B cell (primary cell): ENCODE results near the gene MCTP1. TPM values are rescaled to one million over a fixed set of nuclear protein-coding genes. Genes with fewer than 3 reads are reported as not detected.

Experiments
- ATAC-seq: fragments of 200-7000 bp; cut with Tn5 transposase; one replicate; pipeline ENCODE4 v1.10.0; 2021; ENCODE audit warnings: low read depth, mild to moderate bottlenecking, moderate number of reproducible peaks, moderate library complexity
- CTCF ChIA-PET: fragments of 350-600 bp; sonication (Branson Sonifier 250); formaldehyde crosslinking; loops from one replicate; lab custom pipeline; 2021; ENCODE audit warnings: antibody characterized with exemption, inconsistent platforms; lab: Charles Lee
- POLR2A ChIA-PET: fragments of 350-600 bp; sonication (Branson Sonifier 250); formaldehyde crosslinking; loops from one replicate; lab custom pipeline; 2021; ENCODE audit warnings: antibody characterized with exemption; lab: Charles Lee
- DNase-seq: peaks from one replicate; pipeline ENCODE4 v3.0.0; 2013
- H2AFZ ChIP-seq: 2 replicates; pipeline ENCODE4 v1.6.1; 2012; ENCODE audit warnings: mild to moderate bottlenecking, low read depth, low read length; ENCODE audit not compliant: insufficient read depth, poor library complexity, severe bottlenecking
- H3K27ac ChIP-seq, 2 donors: 1 replicate in 1 of 2; 2 replicates in 1 of 2; pipeline ENCODE4 v1.5.1; 2012 to 2013; ENCODE audit warnings: low read length in 2 of 2, mild to moderate bottlenecking in 2 of 2, moderate library complexity in 1 of 2
- H3K27me3 ChIP-seq, 4 experiments: fragments of 200-600 bp in 1 of 4; sonication (generic) in 1 of 4; replicated peaks in 1 of 4; 1 replicate in 2 of 4; 2 replicates in 2 of 4; pipeline versions ENCODE4 v1.6.1 to v1.7.0; 2013 to 2016; ENCODE audit warnings: low read length in 3 of 4, mild to moderate bottlenecking in 2 of 4, mixed read lengths in 1 of 4, moderate library complexity in 1 of 4; ENCODE audit not compliant: insufficient read depth in 4 of 4, control insufficient read depth in 3 of 4; ENCODE audit errors: control extremely low read depth in 1 of 4
- H3K36me3 ChIP-seq, 2 experiments: replicated peaks in 1 of 2; 1 replicate in 1 of 2; 2 replicates in 1 of 2; pipeline versions ENCODE4 v1.6.1 to v1.7.1; 2013; ENCODE audit warnings: low read length in 1 of 2; ENCODE audit not compliant: insufficient read depth in 2 of 2, control insufficient read depth in 1 of 2; ENCODE audit errors: control extremely low read depth in 1 of 2, extremely low read depth in 1 of 2
- H3K4me1 ChIP-seq, 2 donors: fragments of 200-600 bp in 1 of 2; sonication (generic) in 1 of 2; 1 replicate in 1 of 2; 2 replicates in 1 of 2; pipeline versions ENCODE4 v1.5.1 to v1.6.1; 2013 to 2017; ENCODE audit warnings: low read length in 2 of 2; ENCODE audit not compliant: control insufficient read depth in 2 of 2, insufficient read depth in 2 of 2
- H3K4me2 ChIP-seq: replicated peaks from 2 replicates; pipeline ENCODE3; 2012; ENCODE audit warnings: mild to moderate bottlenecking, low read depth, low read length; ENCODE audit not compliant: poor library complexity, severe bottlenecking
- H3K4me3 ChIP-seq, 5 experiments: fragments of 200-600 bp in 1 of 5; sonication (generic) in 1 of 5; 1 replicate in 3 of 5; 2 replicates in 2 of 5; pipeline versions ENCODE4 v1.5.1 to v1.7.0; 2011 to 2016; ENCODE audit warnings: low read length in 4 of 5, mild to moderate bottlenecking in 4 of 5, low read depth in 2 of 5, control low read depth in 1 of 5, moderate library complexity in 1 of 5; ENCODE audit not compliant: insufficient read depth in 1 of 5; ENCODE audit errors: control extremely low read depth in 1 of 5, extremely low read depth in 1 of 5
- H3K79me2 ChIP-seq: fragments of 200-600 bp; sonication (generic); one replicate; pipeline ENCODE4 v1.6.0; 2016; ENCODE audit warnings: low read length; ENCODE audit not compliant: control insufficient read depth, insufficient read depth
- H3K9ac ChIP-seq: fragments of 200-600 bp; sonication (generic); 2 replicates; pipeline ENCODE4 v1.6.1; 2017; ENCODE audit warnings: mild to moderate bottlenecking, low read length, moderate library complexity
- H3K9me3 ChIP-seq, 3 donors: one replicate each; pipeline versions ENCODE4 v1.6.1 to v1.7.1; 2013; ENCODE audit warnings: low read length in 2 of 3; ENCODE audit not compliant: control insufficient read depth in 2 of 3, insufficient read depth in 1 of 3; ENCODE audit errors: control extremely low read depth in 1 of 3
- H4K20me1 ChIP-seq: 2 replicates; pipeline ENCODE4 v1.6.0; 2012; ENCODE audit warnings: mild to moderate bottlenecking, low read length; ENCODE audit not compliant: insufficient read depth, control insufficient read depth, poor library complexity, severe bottlenecking
- H3K27ac Mint-ChIP-seq: one replicate; pipeline ENCODE4 v1.8.0; 2021; ENCODE audit warnings: mixed read lengths
- H3K27me3 Mint-ChIP-seq: one replicate; pipeline ENCODE4 v1.8.0; 2021; ENCODE audit warnings: mixed read lengths
- H3K4me1 Mint-ChIP-seq: one replicate; pipeline ENCODE4 v1.8.0; 2021; ENCODE audit warnings: mixed read lengths
- H3K4me3 Mint-ChIP-seq: one replicate; pipeline ENCODE4 v1.8.0; 2021; ENCODE audit warnings: mixed read lengths
- H3K9me3 Mint-ChIP-seq: one replicate; pipeline ENCODE4 v1.8.0; 2022; ENCODE audit warnings: mixed read lengths; ENCODE audit not compliant: insufficient read depth
- CTCF ChIP-seq: fragments of 200-600 bp; IDR thresholded peaks from one replicate; pipeline ENCODE4 v1.8.0; 2022; ENCODE audit warnings: antibody characterized with exemption, mild to moderate bottlenecking
- EZH2 ChIP-seq: IDR thresholded peaks from 2 replicates; pipeline ENCODE4 v1.6.1; 2012; ENCODE audit warnings: borderline replicate concordance, low read depth, mild to moderate bottlenecking, moderate library complexity, low read length; ENCODE audit not compliant: insufficient read depth, poor library complexity, severe bottlenecking
- WGBS: methylation state at CpG from one replicate; pipeline ENCODE4 v1.1.5; 2013; ENCODE audit warnings: missing lambda C conversion rate; ENCODE audit not compliant: insufficient coverage; 5-methylcytosine and 5-hydroxymethylcytosine counted together
- intact Hi-C: fragments of 100-400 bp; cut with micrococcal nuclease; formaldehyde crosslinking; loops from one replicate; pipeline ENCODE4 v1.10.0; 2022
- polyA plus RNA-seq: library from polyadenylated mRNA; depleted of rRNA; stranded (reverse); fragments of >200 nt; gene quantifications from 2 replicates; pipeline ENCODE4 v1.2.3, GENCODE V29; 2012
- total RNA-seq, 2 donors: library from RNA; stranded (reverse); fragments of 120-200 nt in 1 of 2; gene quantifications; 1 replicate in 1 of 2; 2 replicates in 1 of 2; pipeline versions ENCODE4 v1.2.3 to v1.2.4, GENCODE V29; 2013 to 2022

The MCTP1 gene
- total and polyA plus RNA-seq, 2 donors (not counting 1 experiment from before 2014, with no cell fraction given) = 0.42 to 2.5 TPM

- Mint-ChIP-seq H3K4me1 (peaks cover 17% of the 10 kb centered on the region), H3K27ac (peak overlapping the region; percentile 67), H3K9me3 (no peaks in the 10 kb centered on the region), H3K4me3 (no peak overlapping the region), H3K27me3 (no peaks in the 10 kb centered on the region)
- Histone ChIP-seq H3K27ac (peak overlapping the region in 1 of 2 donors; percentile 44), H3K4me3 (no peak overlapping the region), H2AFZ (no peak overlapping the region), H3K4me2 (peak overlapping the region; percentile 1), H3K36me3 (no peaks in the 10 kb centered on the region), H3K9ac (no peak overlapping the region), H3K27me3 (no peaks in the 10 kb centered on the region), H3K4me1 (peaks cover 5 to 10% of the 10 kb centered on the region in 2 donors), H3K79me2 (no peaks in the 10 kb centered on the region), H3K9me3 (no peaks in the 10 kb centered on the region), H4K20me1 (no peaks in the 10 kb centered on the region)
- ChIA-PET CTCF (interaction anchor here (1.2 to 2.0 kb wide), 2 partner anchors 10 to 35 kb away, joined by 3 to 8 read pairs; no protein-coding TSS in a partner anchor), POLR2A (no interaction called here)
- DNase-seq = peak; percentile 11
- peak; percentile 31 for ATAC-seq
- TF ChIP-seq EZH2 = no peak
- TF ChIP-seq CTCF = no peak
- intact Hi-C loops = no loop called here
- no CpG with 5 or more reads among the region's 1 CpG for WGBS
Measured at GRCh38 chr5:94702729-94703128, 582.2 kb downstream of the MCTP1 start.

- Mint-ChIP-seq H3K4me3 (no peak overlapping the region), H3K4me1 (peaks cover 17% of the 10 kb centered on the region), H3K9me3 (no peaks in the 10 kb centered on the region), H3K27ac (no peak overlapping the region), H3K27me3 (no peaks in the 10 kb centered on the region)
- no peak for ATAC-seq
- intact Hi-C loops = no loop called here
- Histone ChIP-seq H3K9me3 (no peaks in the 10 kb centered on the region), H4K20me1 (no peaks in the 10 kb centered on the region), H3K27me3 (no peaks in the 10 kb centered on the region), H3K36me3 (peaks cover 0 to 3% of the 10 kb centered on the region in 2 experiments), H3K9ac (no peak overlapping the region), H3K27ac (no peak overlapping the region), H3K79me2 (no peaks in the 10 kb centered on the region), H2AFZ (no peak overlapping the region), H3K4me2 (no peak overlapping the region), H3K4me1 (peaks cover 5 to 10% of the 10 kb centered on the region in 2 donors), H3K4me3 (no peak overlapping the region)
- no peak for DNase-seq
- TF ChIP-seq EZH2 (no peak), CTCF (no peak)
- POLR2A ChIA-PET = no interaction called here
- CTCF ChIA-PET = no interaction called here
- no CpG with 5 or more reads among the region's 1 CpG for WGBS
Measured at GRCh38 chr5:94700592-94700991, 584.3 kb downstream of the MCTP1 start.
